Cardiac fibroblast (primary cell): ENCODE measurements around the gene PDE1A.
A peak's percentile ranks its signal among the peaks of the same experiment; 100 is the strongest.

Source experiments
- DNase-seq, 2 donors: peaks; one replicate each; pipeline versions ENCODE4 v3.0.0 to v3.0.0-alpha.2; 2010; ENCODE audit warnings: low read depth in 2 of 2
- H3K4me3 ChIP-seq, 2 donors: replicated peaks in 1 of 2; 1 replicate in 1 of 2; 2 replicates in 1 of 2; pipeline ENCODE4 v1.5.1; 2011; ENCODE audit warnings: low read depth in 2 of 2, low read length in 2 of 2, mild to moderate bottlenecking in 2 of 2, moderate library complexity in 1 of 2
- TF ChIP-seq, protein P1 (sequence below): IDR thresholded peaks from one replicate; pipeline ENCODE4 v1.5.1; 2011; ENCODE audit warnings: low read depth, mild to moderate bottlenecking, low read length, inconsistent platforms

The PDE1A gene

GRCh38 chr2:182241936-182242335 is 184.9 kb downstream of the PDE1A start:
- H3K4me3 ChIP-seq = no peak overlapping the region
- TF ChIP-seq, protein P1, sequence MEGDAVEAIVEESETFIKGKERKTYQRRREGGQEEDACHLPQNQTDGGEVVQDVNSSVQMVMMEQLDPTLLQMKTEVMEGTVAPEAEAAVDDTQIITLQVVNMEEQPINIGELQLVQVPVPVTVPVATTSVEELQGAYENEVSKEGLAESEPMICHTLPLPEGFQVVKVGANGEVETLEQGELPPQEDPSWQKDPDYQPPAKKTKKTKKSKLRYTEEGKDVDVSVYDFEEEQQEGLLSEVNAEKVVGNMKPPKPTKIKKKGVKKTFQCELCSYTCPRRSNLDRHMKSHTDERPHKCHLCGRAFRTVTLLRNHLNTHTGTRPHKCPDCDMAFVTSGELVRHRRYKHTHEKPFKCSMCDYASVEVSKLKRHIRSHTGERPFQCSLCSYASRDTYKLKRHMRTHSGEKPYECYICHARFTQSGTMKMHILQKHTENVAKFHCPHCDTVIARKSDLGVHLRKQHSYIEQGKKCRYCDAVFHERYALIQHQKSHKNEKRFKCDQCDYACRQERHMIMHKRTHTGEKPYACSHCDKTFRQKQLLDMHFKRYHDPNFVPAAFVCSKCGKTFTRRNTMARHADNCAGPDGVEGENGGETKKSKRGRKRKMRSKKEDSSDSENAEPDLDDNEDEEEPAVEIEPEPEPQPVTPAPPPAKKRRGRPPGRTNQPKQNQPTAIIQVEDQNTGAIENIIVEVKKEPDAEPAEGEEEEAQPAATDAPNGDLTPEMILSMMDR = no peak
- peak in 1 of 2 donors; percentile 39 for DNase-seq

GRCh38 chr2:182240862-182241371 is 185.9 kb downstream of the PDE1A start:
- TF ChIP-seq, protein P1 = peak; percentile 37

GRCh38 chr2:182230561-182230960 is 196.3 kb downstream of the PDE1A start:
- peak in 1 of 2 donors; percentile 42 for DNase-seq
- TF ChIP-seq, protein P1 = no peak
- no peak overlapping the region for H3K4me3 ChIP-seq

More at GRCh38 chr2:182240862-182241371, 185.9 kb downstream of the PDE1A start:
- DNase-seq = peak; percentile 31 to 55
- H3K4me3 ChIP-seq = no peak overlapping the region

GRCh38 chr2:182229297-182229696 is 197.5 kb downstream of the PDE1A start:
- DNase-seq = peak in 1 of 2 donors; percentile 71
- TF ChIP-seq, protein P1 = no peak
- H3K4me3 ChIP-seq = no peak overlapping the region

DNA sequence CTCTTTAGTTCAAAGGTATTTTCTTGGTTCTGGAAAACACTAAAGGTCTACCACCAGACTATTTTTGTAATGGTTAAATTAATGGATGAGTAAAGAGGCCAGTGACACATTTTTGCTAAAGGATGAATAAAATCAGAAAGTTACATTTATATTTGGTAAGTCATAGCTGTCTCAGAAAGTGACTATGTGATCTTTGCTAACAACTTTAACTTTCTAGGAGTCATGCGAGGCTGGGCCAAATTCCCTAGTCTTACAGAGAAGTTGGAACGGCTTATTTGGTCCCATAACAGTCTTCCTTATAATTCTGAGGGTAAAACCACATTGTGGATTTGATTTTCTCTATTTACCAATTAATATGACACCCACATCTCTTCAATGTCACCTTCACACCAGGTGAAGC is 198.1 kb downstream of the PDE1A start:
- DNase-seq = peak in 1 of 2 donors; percentile 76
- TF ChIP-seq, protein P1 = no peak

DNA sequence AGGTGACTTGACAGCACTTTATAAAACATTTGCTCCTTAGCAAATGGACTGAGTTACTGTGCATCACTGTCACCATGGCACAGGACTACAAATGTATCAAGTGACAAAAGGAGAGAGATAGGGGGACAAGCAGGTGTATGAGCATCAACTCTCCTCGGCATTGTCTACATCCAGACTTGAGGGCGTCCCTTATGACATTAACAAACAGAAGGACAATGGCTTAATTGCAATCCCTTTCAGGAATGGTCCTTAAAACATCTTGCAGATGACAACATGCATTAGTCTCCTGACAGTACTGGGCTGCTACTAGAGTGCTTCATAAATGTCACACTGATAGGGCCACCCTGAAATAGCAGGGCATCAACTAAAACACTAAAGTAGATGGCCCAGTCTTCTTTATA is 198.8 kb downstream of the PDE1A start:
- TF ChIP-seq, protein P1 = no peak
- H3K4me3 ChIP-seq = no peak overlapping the region
- no peak for DNase-seq

More for the DNA sequence above, 198.1 kb downstream of the PDE1A start:
- H3K4me3 ChIP-seq = no peak overlapping the region

GRCh38 chr2:182226807-182227206 is 200.0 kb downstream of the PDE1A start:
- H3K4me3 ChIP-seq = no peak overlapping the region
- TF ChIP-seq, protein P1 = no peak
- no peak for DNase-seq
